H9 (cell line): ENCODE results near the gene TECTA. TPM values are rescaled to one million over a fixed set of nuclear protein-coding genes. Genes with fewer than 3 reads are reported as not detected.

Experiments
- DNase-seq: peaks from one replicate; pipeline ENCODE4 v3.0.0-alpha.2; 2017
- H2AFZ ChIP-seq: one replicate; pipeline ENCODE4 v1.6.1; 2013; ENCODE audit warnings: mild to moderate bottlenecking, low read length, control low read depth, moderate library complexity
- H2AK5ac ChIP-seq: 2 replicates; pipeline ENCODE4 v1.6.1; 2013; ENCODE audit warnings: low read length, control low read depth, mixed read lengths; ENCODE audit not compliant: insufficient read length
- H2BK120ac ChIP-seq: one replicate; pipeline ENCODE4 v1.6.1; 2013; ENCODE audit warnings: low read depth, mild to moderate bottlenecking, low read length, control low read depth, inconsistent platforms; ENCODE audit not compliant: poor library complexity, severe bottlenecking
- H2BK12ac ChIP-seq: 2 replicates; pipeline ENCODE4 v1.6.1; 2013; ENCODE audit warnings: low read length, control low read depth, mixed read lengths, low read depth; ENCODE audit not compliant: insufficient read length
- H2BK15ac ChIP-seq: 2 replicates; pipeline ENCODE4 v1.6.1; 2013; ENCODE audit warnings: low read depth, low read length, control low read depth
- H2BK20ac ChIP-seq: one replicate; pipeline ENCODE4 v1.6.1; 2013; ENCODE audit warnings: low read depth, mild to moderate bottlenecking, low read length, control low read depth, inconsistent platforms; ENCODE audit not compliant: poor library complexity, severe bottlenecking
- H2BK5ac ChIP-seq: 2 replicates; pipeline ENCODE4 v1.6.1; 2013; ENCODE audit warnings: low read length, control low read depth, mixed read lengths; ENCODE audit not compliant: insufficient read length
- H3K14ac ChIP-seq: 2 replicates; pipeline ENCODE4 v1.6.1; 2013; ENCODE audit warnings: low read length, control low read depth; ENCODE audit not compliant: insufficient read depth
- H3K18ac ChIP-seq: 2 replicates; pipeline ENCODE4 v1.6.1; 2013; ENCODE audit warnings: low read depth, mild to moderate bottlenecking, mixed read lengths, low read length, control low read depth; ENCODE audit not compliant: insufficient read length
- H3K23ac ChIP-seq: 2 replicates; pipeline ENCODE4 v1.6.1; 2013; ENCODE audit warnings: low read length, control low read depth, mixed read lengths, low read depth; ENCODE audit not compliant: insufficient read length
- H3K23me2 ChIP-seq: 2 replicates; pipeline ENCODE4 v1.6.1; 2013; ENCODE audit warnings: low read depth, mild to moderate bottlenecking, mixed read lengths, low read length, control low read depth; ENCODE audit not compliant: insufficient read length, poor library complexity, severe bottlenecking
- H3K27ac ChIP-seq: 2 replicates; pipeline ENCODE4 v1.5.1; 2013; ENCODE audit warnings: low read length, control low read depth, mixed read lengths, low read depth; ENCODE audit not compliant: insufficient read length
- H3K27me3 ChIP-seq: 2 replicates; pipeline ENCODE4 v1.6.1; 2013; ENCODE audit warnings: low read length, control low read depth, inconsistent platforms; ENCODE audit not compliant: insufficient read depth
- H3K4ac ChIP-seq: 2 replicates; pipeline ENCODE4 v1.6.1; 2013; ENCODE audit warnings: low read depth, mild to moderate bottlenecking, control low read depth, inconsistent platforms, low read length, moderate library complexity
- H3K4me1 ChIP-seq: 2 replicates; pipeline ENCODE4 v1.6.1; 2013; ENCODE audit warnings: low read length, control low read depth, inconsistent platforms; ENCODE audit not compliant: insufficient read depth
- H3K4me2 ChIP-seq: 2 replicates; pipeline ENCODE4 v1.6.1; 2013; ENCODE audit warnings: low read length, control low read depth, mixed read lengths; ENCODE audit not compliant: insufficient read length, insufficient read depth
- H3K56ac ChIP-seq: 2 replicates; pipeline ENCODE4 v1.6.1; 2013; ENCODE audit warnings: low read depth, mild to moderate bottlenecking, mixed read lengths, low read length, control low read depth; ENCODE audit not compliant: insufficient read length
- H3K79me1 ChIP-seq: 2 replicates; pipeline ENCODE4 v1.6.1; 2013; ENCODE audit warnings: low read depth, mild to moderate bottlenecking, moderate library complexity, low read length, control low read depth, inconsistent platforms; ENCODE audit not compliant: insufficient read depth, poor library complexity, severe bottlenecking
- H3K79me2 ChIP-seq: 2 replicates; pipeline ENCODE4 v1.6.1; 2013; ENCODE audit warnings: low read length, control low read depth, inconsistent platforms; ENCODE audit not compliant: insufficient read depth
- H3K9ac ChIP-seq: 2 replicates; pipeline ENCODE4 v1.6.1; 2013; ENCODE audit warnings: low read length, control low read depth, mixed read lengths; ENCODE audit not compliant: insufficient read length; ENCODE audit errors: extremely low read depth
- H3K9me3 ChIP-seq: one replicate; pipeline ENCODE4 v1.6.1; 2013; ENCODE audit warnings: low read depth, low read length, inconsistent platforms; ENCODE audit not compliant: control insufficient read depth
- H3T11ph ChIP-seq: one replicate; pipeline ENCODE4 v1.6.1; 2013; ENCODE audit warnings: mild to moderate bottlenecking, low read length, control low read depth, inconsistent platforms
- H4K20me1 ChIP-seq: one replicate; pipeline ENCODE4 v1.6.1; 2013; ENCODE audit not compliant: control insufficient read depth, insufficient read length, insufficient read depth
- H4K5ac ChIP-seq: 2 replicates; pipeline ENCODE4 v1.6.1; 2013; ENCODE audit warnings: low read depth, mild to moderate bottlenecking, mixed read lengths, low read length, control low read depth; ENCODE audit not compliant: insufficient read length
- H4K8ac ChIP-seq: replicated peaks from 2 replicates; pipeline ENCODE4 v1.6.1; 2013; ENCODE audit warnings: low read length, control low read depth, mixed read lengths, low read depth; ENCODE audit not compliant: insufficient read length
- H4K91ac ChIP-seq: 2 replicates; pipeline ENCODE4 v1.6.1; 2013; ENCODE audit warnings: low read depth, mild to moderate bottlenecking, moderate library complexity, mixed read lengths, low read length, control low read depth; ENCODE audit not compliant: insufficient read length
- H3K27ac Mint-ChIP-seq, 3 experiments: 2 replicates in 2 of 3; 3 replicates in 1 of 3; pipeline ENCODE4 v1.8.0; 2020 to 2021; ENCODE audit warnings: mixed read lengths in 3 of 3, mild to moderate bottlenecking in 1 of 3, moderate library complexity in 1 of 3
- H3K27me3 Mint-ChIP-seq: 2 replicates; pipeline ENCODE4 v1.8.0; 2021; ENCODE audit warnings: low read depth, mild to moderate bottlenecking, moderate library complexity, mixed read lengths
- H3K36me3 Mint-ChIP-seq, 3 experiments: 2 replicates in 2 of 3; 3 replicates in 1 of 3; pipeline ENCODE4 v1.8.0; 2020 to 2021; ENCODE audit warnings: low read depth in 3 of 3, mixed read lengths in 3 of 3; ENCODE audit not compliant: insufficient read depth in 1 of 3
- H3K4me1 Mint-ChIP-seq, 2 experiments: 2 replicates each; pipeline ENCODE4 v1.8.0; 2020; ENCODE audit warnings: mixed read lengths in 2 of 2
- H3K4me3 Mint-ChIP-seq, 2 experiments: 2 replicates in 1 of 2; 3 replicates in 1 of 2; pipeline ENCODE4 v1.8.0; 2020 to 2021; ENCODE audit warnings: mild to moderate bottlenecking in 2 of 2, mixed read lengths in 2 of 2, moderate library complexity in 1 of 2
- H3K9me3 Mint-ChIP-seq, 2 experiments: 2 replicates in 1 of 2; 3 replicates in 1 of 2; pipeline ENCODE4 v1.8.0; 2020; ENCODE audit warnings: mild to moderate bottlenecking in 2 of 2, mixed read lengths in 2 of 2, moderate library complexity in 1 of 2
- WGBS: extraction: QIAGEN DNeasy Blood & Tissue Kit; methylation state at CpG from one replicate; pipeline ENCODE4 v1.1.7; 2013; ENCODE audit warnings: missing lambda C conversion rate, low lambda C conversion rate, mixed read lengths; ENCODE audit not compliant: insufficient read length; ENCODE audit errors: extremely low coverage; 5-methylcytosine and 5-hydroxymethylcytosine counted together
- total RNA-seq: library from RNA; stranded (reverse); gene quantifications from 2 replicates; pipeline ENCODE4 v1.2.1, GENCODE V29; 2021
- TF ChIP-seq, protein P1 (sequence below): fragments of 200-600 bp; sonication (generic); conservative IDR thresholded peaks from 3 replicates; pipeline ENCODE4 v1.8.0; 2021; ENCODE audit warnings: antibody characterized with exemption, mild to moderate bottlenecking

Gene TECTA
- total RNA-seq, 1 experiment from 2014 or later, result 0.66 TPM

DNA sequence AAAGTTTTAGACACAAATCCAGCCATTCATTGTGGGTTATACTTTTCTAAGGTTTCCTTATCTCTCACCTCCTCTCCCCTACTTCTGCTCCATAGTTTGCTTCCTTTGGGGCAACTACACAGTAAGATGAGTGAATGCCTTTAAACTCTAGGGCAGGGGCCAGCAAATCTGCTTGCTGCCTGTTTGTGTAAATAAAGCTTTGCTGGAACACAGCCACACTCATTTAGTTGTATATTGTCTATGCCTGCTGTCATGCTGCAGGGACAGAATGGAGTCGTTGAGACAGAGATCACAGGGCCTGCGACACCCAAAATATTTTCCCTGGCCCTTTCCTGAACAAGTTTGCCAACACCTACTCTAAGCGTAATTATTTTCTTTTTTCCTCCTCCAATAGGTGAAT lies 58.7 kb downstream of the TECTA start:
- H3K79me2 ChIP-seq, result no peaks in the 10 kb centered on the region
- Mint-ChIP-seq H3K27ac (no peak overlapping the region), H3K36me3 (no peaks in the 10 kb centered on the region; a peak in 2 of 7 replicates), H3K4me1 (peaks cover 4 to 5% of the 10 kb centered on the region in 2 experiments), H3K27me3 (peaks cover 4% of the 10 kb centered on the region), H3K4me3 (no peak overlapping the region), H3K9me3 (no peaks in the 10 kb centered on the region)
- H3K79me1 ChIP-seq, result no peaks in the 10 kb centered on the region
- no peaks in the 10 kb centered on the region for H3K4me1 ChIP-seq
- H2AFZ ChIP-seq, result no peak overlapping the region
- H3K27me3 ChIP-seq, result no peaks in the 10 kb centered on the region
- no peak overlapping the region for H4K5ac ChIP-seq
- no peaks in the 10 kb centered on the region for H3K23me2 ChIP-seq
- no CpG with 5 or more reads among the region's 3 CpGs for WGBS
- H3K56ac ChIP-seq, result no peak overlapping the region
- no peak overlapping the region for H2AK5ac ChIP-seq
- H3K9ac ChIP-seq, result no peak overlapping the region
- H2BK12ac ChIP-seq, result no peak overlapping the region
- no peak overlapping the region for H3T11ph ChIP-seq
- H3K27ac ChIP-seq, result no peak overlapping the region
- H3K4ac ChIP-seq, result no peak overlapping the region
- no peak overlapping the region for H3K18ac ChIP-seq
- H4K8ac ChIP-seq, result no peak overlapping the region
- no peak overlapping the region for H2BK20ac ChIP-seq
- no peaks in the 10 kb centered on the region for H4K20me1 ChIP-seq
- no peak overlapping the region for H3K4me2 ChIP-seq
- no peak overlapping the region for H4K91ac ChIP-seq
- no peak overlapping the region for H2BK5ac ChIP-seq
- no peaks in the 10 kb centered on the region for H3K9me3 ChIP-seq
- H3K14ac ChIP-seq, result no peak overlapping the region
- TF ChIP-seq, protein P1, sequence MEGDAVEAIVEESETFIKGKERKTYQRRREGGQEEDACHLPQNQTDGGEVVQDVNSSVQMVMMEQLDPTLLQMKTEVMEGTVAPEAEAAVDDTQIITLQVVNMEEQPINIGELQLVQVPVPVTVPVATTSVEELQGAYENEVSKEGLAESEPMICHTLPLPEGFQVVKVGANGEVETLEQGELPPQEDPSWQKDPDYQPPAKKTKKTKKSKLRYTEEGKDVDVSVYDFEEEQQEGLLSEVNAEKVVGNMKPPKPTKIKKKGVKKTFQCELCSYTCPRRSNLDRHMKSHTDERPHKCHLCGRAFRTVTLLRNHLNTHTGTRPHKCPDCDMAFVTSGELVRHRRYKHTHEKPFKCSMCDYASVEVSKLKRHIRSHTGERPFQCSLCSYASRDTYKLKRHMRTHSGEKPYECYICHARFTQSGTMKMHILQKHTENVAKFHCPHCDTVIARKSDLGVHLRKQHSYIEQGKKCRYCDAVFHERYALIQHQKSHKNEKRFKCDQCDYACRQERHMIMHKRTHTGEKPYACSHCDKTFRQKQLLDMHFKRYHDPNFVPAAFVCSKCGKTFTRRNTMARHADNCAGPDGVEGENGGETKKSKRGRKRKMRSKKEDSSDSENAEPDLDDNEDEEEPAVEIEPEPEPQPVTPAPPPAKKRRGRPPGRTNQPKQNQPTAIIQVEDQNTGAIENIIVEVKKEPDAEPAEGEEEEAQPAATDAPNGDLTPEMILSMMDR, result no peak
- no peak overlapping the region for H2BK120ac ChIP-seq
- DNase-seq, result no peak
- H2BK15ac ChIP-seq, result no peak overlapping the region
- no peak overlapping the region for H3K23ac ChIP-seq
